PC-3 (cell line): Measurements from ENCODE around the gene TRIOBP. TPM values are rescaled to one million over a fixed set of nuclear protein-coding genes. Genes with fewer than 3 reads are reported as not detected.

ENCODE experiments used
- ATAC-seq: fragments of 200-7000 bp; cut with Tn5 transposase; 2 replicates; pipeline ENCODE4 v1.9.1; 2020; ENCODE audit warnings: mild to moderate bottlenecking, moderate library complexity
- BruUV-seq: library from RNA; stranded (reverse); fragments of 400-500 nt; replicated peaks from 2 replicates; lab custom pipeline; 2021; lab: Mats Ljungman, UMichigan
- CTCF ChIA-PET: fragments of 300-600 bp; sonication (Branson Sonifier 250); formaldehyde crosslinking; loops from one replicate; lab custom pipeline; 2022; ENCODE audit warnings: antibody characterized with exemption; lab: Charles Lee
- POLR2A ChIA-PET: fragments of 300-600 bp; sonication (Branson Sonifier 250); formaldehyde crosslinking; loops from one replicate; lab custom pipeline; 2022; ENCODE audit warnings: antibody characterized with exemption; ENCODE audit not compliant: unreplicated experiment; lab: Charles Lee
- DNase-seq: peaks from one replicate; pipeline ENCODE4 v3.0.0-alpha.2; 2015
- H2AFZ ChIP-seq: fragments of 300-600 bp; sonication (generic); 2 replicates; pipeline ENCODE4 v1.6.0; 2016; ENCODE audit warnings: antibody characterized with exemption, low read length
- H3F3A ChIP-seq: fragments of 300-600 bp; sonication (generic); one replicate; pipeline ENCODE4 v1.6.0; 2017; ENCODE audit warnings: antibody characterized with exemption, low read length, control low read depth, mild to moderate bottlenecking; ENCODE audit not compliant: unreplicated experiment
- H3K27ac ChIP-seq: fragments of 300-600 bp; sonication (generic); 2 replicates; pipeline ENCODE4 v1.5.1; 2016; ENCODE audit warnings: mild to moderate bottlenecking, low read length
- H3K27me3 ChIP-seq: fragments of 300-600 bp; sonication (generic); 2 replicates; pipeline ENCODE4 v1.6.1; 2016; ENCODE audit warnings: low read length, mixed read lengths
- H3K36me3 ChIP-seq: fragments of 300-600 bp; sonication (generic); 2 replicates; pipeline ENCODE4 v1.6.1; 2016; ENCODE audit warnings: low read depth, mixed run types, low read length, mixed read lengths
- H3K4me1 ChIP-seq: fragments of 300-600 bp; sonication (generic); 2 replicates; pipeline ENCODE4 v1.5.1; 2016; ENCODE audit warnings: low read length; ENCODE audit not compliant: insufficient read depth
- H3K4me2 ChIP-seq: fragments of 300-600 bp; sonication (generic); 2 replicates; pipeline ENCODE4 v1.6.0; 2016; ENCODE audit warnings: low read length
- H3K4me3 ChIP-seq: fragments of 300-600 bp; sonication (generic); 2 replicates; pipeline ENCODE4 v1.5.1; 2016; ENCODE audit warnings: mild to moderate bottlenecking, low read length, mixed read lengths
- H3K79me2 ChIP-seq: fragments of 300-600 bp; sonication (generic); 2 replicates; pipeline ENCODE4 v1.6.1; 2017; ENCODE audit warnings: low read length, mixed read lengths
- H3K9ac ChIP-seq: fragments of 300-600 bp; sonication (generic); 2 replicates; pipeline ENCODE4 v1.6.0; 2016; ENCODE audit warnings: mild to moderate bottlenecking, low read length
- H3K9me2 ChIP-seq: fragments of 300-600 bp; sonication (generic); replicated peaks from 2 replicates; pipeline ENCODE4 v1.6.1; 2016; ENCODE audit warnings: mixed run types, low read length, mixed read lengths
- H3K9me3 ChIP-seq: fragments of 300-600 bp; sonication (generic); 2 replicates; pipeline ENCODE4 v1.6.1; 2016; ENCODE audit warnings: low read length, mixed read lengths
- H4K20me1 ChIP-seq: fragments of 300-600 bp; sonication (generic); 2 replicates; pipeline ENCODE4 v1.6.1; 2016; ENCODE audit warnings: low read length, mixed read lengths
- CTCF ChIP-seq: fragments of 300-600 bp; sonication (generic); conservative IDR thresholded peaks from 2 replicates; pipeline ENCODE4 v1.5.1; 2017; ENCODE audit warnings: antibody characterized with exemption, low read depth, mild to moderate bottlenecking, low read length
- EZH2 ChIP-seq: fragments of 300-600 bp; sonication (generic); IDR thresholded peaks from one replicate; pipeline ENCODE4 v1.6.1; 2017; ENCODE audit warnings: antibody characterized with exemption, mild to moderate bottlenecking, low read length; ENCODE audit not compliant: unreplicated experiment
- EZH2phosphoT487 ChIP-seq: fragments of 300-600 bp; sonication (generic); IDR thresholded peaks from 2 replicates; pipeline ENCODE4 v1.6.1; 2018; ENCODE audit warnings: mild to moderate bottlenecking, antibody characterized with exemption, low read length, borderline replicate concordance
- intact Hi-C: fragments of 100-400 bp; cut with micrococcal nuclease; formaldehyde crosslinking; loops from 2 replicates; pipeline ENCODE4 v1.9.0; 2023
- total RNA-seq: library from RNA; depleted of rRNA; stranded (reverse); fragments of >200 nt; gene quantifications from 2 replicates; pipeline ENCODE4 v1.2.3, GENCODE V29; 2014

The TRIOBP gene
- total RNA-seq, 1 experiment from 2014 or later: 64.5 TPM

GRCh38 chr22:37663521-37664140, 33.2 kb upstream of the TRIOBP start:
- ATAC-seq (no peak), DNase-seq (no peak)
- POLR2A ChIA-PET: no interaction called here
- H3K27me3 ChIP-seq: no peaks in the 10 kb centered on the region
- intact Hi-C loops: no loop called here
- H3K36me3 ChIP-seq: no peaks in the 10 kb centered on the region; the same call in 1 of the 2 replicates
- no peaks in the 10 kb centered on the region for H3K9me3 ChIP-seq
- H2AFZ ChIP-seq: no peak overlapping the region
- no peaks in the 10 kb centered on the region for H3K9me2 ChIP-seq
- H3K4me3 ChIP-seq: no peak overlapping the region
- BruUV-seq: no TSS peak
- peaks cover 62% of the 10 kb centered on the region for H3K79me2 ChIP-seq
- H3K4me2 ChIP-seq: no peak overlapping the region
- H3K4me1 ChIP-seq: peaks cover 19% of the 10 kb centered on the region
- H4K20me1 ChIP-seq: peaks cover 19% of the 10 kb centered on the region
- H3K9ac ChIP-seq: no peak overlapping the region
- H3F3A ChIP-seq: no peaks in the 10 kb centered on the region
- no peak overlapping the region for H3K27ac ChIP-seq
- TF ChIP-seq EZH2phosphoT487 (no peak), EZH2 (no peak), CTCF (no peak)
- CTCF ChIA-PET: no interaction called here

GRCh38 chr22:37664249-37665101, 32.4 kb upstream of the TRIOBP start:
- Histone ChIP-seq H3K4me3 (no peak overlapping the region), H3K27ac (no peak overlapping the region), H3K9me2 (no peaks in the 10 kb centered on the region), H3K4me2 (no peak overlapping the region), H3K9ac (no peak overlapping the region), H3K9me3 (no peaks in the 10 kb centered on the region), H2AFZ (no peak overlapping the region), H3K27me3 (no peaks in the 10 kb centered on the region), H4K20me1 (peaks cover 18% of the 10 kb centered on the region), H3K36me3 (no peaks in the 10 kb centered on the region; the same call in 1 of the 2 replicates), H3K79me2 (peaks cover 57% of the 10 kb centered on the region), H3F3A (no peaks in the 10 kb centered on the region), H3K4me1 (peaks cover 19% of the 10 kb centered on the region)
- intact Hi-C loops: no loop called here
- no peak for TF ChIP-seq EZH2phosphoT487
- no peak for TF ChIP-seq CTCF
- no peak for TF ChIP-seq EZH2
- no peak for ATAC-seq
- no peak for DNase-seq
- no TSS peak for BruUV-seq
- CTCF ChIA-PET: no interaction called here
- POLR2A ChIA-PET: no interaction called here

GRCh38 chr22:37665487-37665886, 31.4 kb upstream of the TRIOBP start:
- no peaks in the 10 kb centered on the region for H3K9me3 ChIP-seq
- TF ChIP-seq CTCF (no peak), EZH2phosphoT487 (no peak), EZH2 (no peak)
- CTCF ChIA-PET: no interaction called here
- H3K27ac ChIP-seq: no peak overlapping the region
- H3K4me3 ChIP-seq: no peak overlapping the region
- ATAC-seq: no peak
- no peak overlapping the region for H2AFZ ChIP-seq
- DNase-seq: no peak
- no peaks in the 10 kb centered on the region for H3K27me3 ChIP-seq
- no peak overlapping the region for H3K9ac ChIP-seq
- H3F3A ChIP-seq: no peaks in the 10 kb centered on the region
- no peak overlapping the region for H3K4me2 ChIP-seq
- H3K36me3 ChIP-seq: no peaks in the 10 kb centered on the region; the same call in 1 of the 2 replicates
- BruUV-seq: no TSS peak
- H3K9me2 ChIP-seq: no peaks in the 10 kb centered on the region
- H4K20me1 ChIP-seq: peaks cover 8% of the 10 kb centered on the region
- POLR2A ChIA-PET: no interaction called here
- intact Hi-C loops: no loop called here
- H3K4me1 ChIP-seq: peaks cover 11% of the 10 kb centered on the region
- H3K79me2 ChIP-seq: peaks cover 47% of the 10 kb centered on the region
